ENCODE measurements around the gene PDZD2. TPM values are rescaled to one million over a fixed set of nuclear protein-coding genes. Genes with fewer than 3 reads are reported as not detected.

The PDZD2 gene
- total and polyA plus RNA-seq, 2 donors (not counting 3 experiments of a cell fraction or from before 2014, with no cell fraction given) = 0.66 to 6.9 TPM

DNA sequence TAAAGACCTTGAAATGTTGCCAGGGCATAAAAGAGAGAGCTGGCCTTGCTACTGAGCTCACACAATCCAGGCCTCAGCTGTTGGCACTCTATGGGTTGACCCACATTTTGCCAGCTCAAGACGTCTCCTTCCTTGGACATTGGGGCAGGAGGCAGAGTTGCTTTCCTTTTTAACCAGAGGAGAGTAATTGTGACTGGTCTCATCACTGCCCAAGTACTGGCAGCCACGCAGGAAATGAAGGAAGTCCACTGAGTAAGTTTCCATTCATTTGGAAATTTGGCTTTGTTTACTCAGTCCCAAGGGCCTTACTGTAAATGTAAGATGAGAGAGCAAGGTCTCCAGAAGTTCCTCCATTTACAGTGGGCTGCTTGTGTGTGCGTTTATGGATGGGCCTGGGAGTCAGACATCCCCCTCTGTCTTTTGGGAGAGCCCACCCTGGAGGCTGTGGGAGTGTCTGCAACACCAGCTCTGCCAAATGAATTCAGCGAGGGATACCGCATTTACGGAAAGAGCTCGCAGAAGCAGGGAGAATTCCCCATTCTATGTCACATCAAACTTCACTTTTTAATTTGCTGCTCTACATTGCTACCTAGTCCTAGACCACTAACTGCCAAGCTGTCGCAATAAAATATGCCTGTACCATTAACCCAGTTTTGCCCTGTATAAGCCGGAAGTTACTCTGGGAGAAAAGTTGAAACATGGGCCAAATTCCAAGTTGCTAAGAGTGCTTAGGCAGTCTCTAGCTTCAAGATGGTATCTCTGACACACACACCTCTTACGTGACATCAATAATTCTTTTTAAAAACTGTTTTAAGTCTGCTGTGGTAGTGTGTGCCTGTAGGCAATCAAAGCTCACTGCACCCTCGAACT lies 24.5 kb upstream of the PDZD2 start:
- H3K27me3 ChIP-seq (ENCODE audit: control insufficient read depth in 2 of 2, insufficient read depth in 2 of 2, low read length in 2 of 2) = peaks cover 0 to 4% of the 10 kb centered on the region in 2 experiments
- no peak overlapping the region for H3K9ac ChIP-seq (replicated peaks; ENCODE audit: extremely low read depth, insufficient read depth, low read length)
- H3K27ac ChIP-seq (ENCODE audit: insufficient read depth, low read depth, low read length) = no peak overlapping the region
- DNase-seq (ENCODE audit: low read depth, low spot score) = no peak
- ChIA-PET POLR2A (no interaction called here), CTCF (interaction anchor here (0.8 kb wide), 1 partner anchor 24 kb away, joined by 3 read pairs; no protein-coding TSS in a partner anchor)
- H3K9me1 ChIP-seq (replicated peaks; ENCODE audit: control insufficient read depth, extremely low read depth, insufficient read depth, low read length) = no peaks in the 10 kb centered on the region
- intact Hi-C loops (cut with micrococcal nuclease) = no loop called here
- H3K4me3 ChIP-seq (replicated peaks in 1 of 3; ENCODE audit: insufficient read depth in 1 of 3, low read depth in 1 of 3, low read length in 3 of 3) = no peak overlapping the region
- no peak overlapping the region for H2AFZ ChIP-seq (ENCODE audit: low read depth, low read length)
- H3K36me3 ChIP-seq (ENCODE audit: control insufficient read depth in 2 of 2, extremely low read depth in 1 of 2, insufficient read depth in 2 of 2, low read length in 2 of 2) = no peaks in the 10 kb centered on the region
- H4K20me1 ChIP-seq (replicated peaks; ENCODE audit: control insufficient read depth, extremely low read depth, insufficient read depth, low read length) = no peaks in the 10 kb centered on the region
- TF ChIP-seq MYC (IDR thresholded peaks at IDR 0.05; ENCODE audit: low read depth, low read length) (no peak), FOS (IDR thresholded peaks at IDR 0.05; ENCODE audit: borderline replicate concordance, insufficient read depth, low read length) (no peak), POLR2AphosphoS5 (IDR thresholded peaks at IDR 0.05; ENCODE audit: insufficient read depth, low read depth, low read length) (no peak), EZH2 (IDR thresholded peaks at IDR 0.05; ENCODE audit: borderline replicate concordance, low read depth, low read length, severe bottlenecking) (no peak), GATA2 (IDR thresholded peaks at IDR 0.05; ENCODE audit: insufficient read depth, insufficient read length, low read depth, low read length) (no peak), JUN (IDR thresholded peaks at IDR 0.05; ENCODE audit: borderline replicate concordance, insufficient read depth, insufficient read length, low read depth) (no peak), POLR2A (IDR thresholded peaks at IDR 0.05; ENCODE audit: low read depth, low read length) (no peak)
- TF ChIP-seq, protein P1, sequence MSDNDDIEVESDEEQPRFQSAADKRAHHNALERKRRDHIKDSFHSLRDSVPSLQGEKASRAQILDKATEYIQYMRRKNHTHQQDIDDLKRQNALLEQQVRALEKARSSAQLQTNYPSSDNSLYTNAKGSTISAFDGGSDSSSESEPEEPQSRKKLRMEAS (IDR thresholded peaks at IDR 0.05; ENCODE audit: insufficient read depth, insufficient read length) = no peak
- TF ChIP-seq, protein P2, sequence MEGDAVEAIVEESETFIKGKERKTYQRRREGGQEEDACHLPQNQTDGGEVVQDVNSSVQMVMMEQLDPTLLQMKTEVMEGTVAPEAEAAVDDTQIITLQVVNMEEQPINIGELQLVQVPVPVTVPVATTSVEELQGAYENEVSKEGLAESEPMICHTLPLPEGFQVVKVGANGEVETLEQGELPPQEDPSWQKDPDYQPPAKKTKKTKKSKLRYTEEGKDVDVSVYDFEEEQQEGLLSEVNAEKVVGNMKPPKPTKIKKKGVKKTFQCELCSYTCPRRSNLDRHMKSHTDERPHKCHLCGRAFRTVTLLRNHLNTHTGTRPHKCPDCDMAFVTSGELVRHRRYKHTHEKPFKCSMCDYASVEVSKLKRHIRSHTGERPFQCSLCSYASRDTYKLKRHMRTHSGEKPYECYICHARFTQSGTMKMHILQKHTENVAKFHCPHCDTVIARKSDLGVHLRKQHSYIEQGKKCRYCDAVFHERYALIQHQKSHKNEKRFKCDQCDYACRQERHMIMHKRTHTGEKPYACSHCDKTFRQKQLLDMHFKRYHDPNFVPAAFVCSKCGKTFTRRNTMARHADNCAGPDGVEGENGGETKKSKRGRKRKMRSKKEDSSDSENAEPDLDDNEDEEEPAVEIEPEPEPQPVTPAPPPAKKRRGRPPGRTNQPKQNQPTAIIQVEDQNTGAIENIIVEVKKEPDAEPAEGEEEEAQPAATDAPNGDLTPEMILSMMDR (IDR thresholded peaks at IDR 0.05; ENCODE audit: extremely low read depth in 1 of 2, insufficient read depth in 1 of 2, low read depth in 1 of 2, low read length in 2 of 2) = no peak
- no peaks in the 10 kb centered on the region for H3K79me2 ChIP-seq (ENCODE audit: control insufficient read depth, insufficient read depth, low read length)
- H3K9me3 ChIP-seq (replicated peaks; ENCODE audit: control insufficient read depth, insufficient read depth, low read length) = no peaks in the 10 kb centered on the region
- FAIRE-seq = no peak
- H3K4me2 ChIP-seq (ENCODE audit: insufficient read depth, low read length) = no peak overlapping the region
- no peaks in the 10 kb centered on the region for H3K4me1 ChIP-seq (ENCODE audit: control insufficient read depth, extremely low read depth, insufficient read depth, low read length)
- dilution Hi-C loops (cut with MboI; ENCODE audit: extremely low pct_ligation_motif_present, low sequenced_read_pairs) = no loop called here
- BruUV-seq (replicated peaks) = no TSS peak

Data from endothelial cell of umbilical vein (primary cell).